K562 (cell line): ENCODE data around the gene MYH3. TPM values are rescaled to one million over a fixed set of nuclear protein-coding genes. Genes with fewer than 3 reads are reported as not detected.

ENCODE experiments used
- ATAC-seq: fragments of 200-7000 bp; cut with Tn5 transposase; 3 replicates; pipeline ENCODE4 v1.9.1; 2020; ENCODE audit warnings: moderate library complexity
- BruUV-seq: library from RNA; stranded (reverse); fragments of 400-500 nt; replicated peaks from 2 replicates; lab custom pipeline; 2021; lab: Mats Ljungman, UMichigan
- CTCF ChIA-PET: fragments of 300-600 bp; formaldehyde crosslinking; extraction: SDS; loops from one replicate; lab custom pipeline; 2021; ENCODE audit warnings: low intra/inter-chr PET ratio; lab: Yijun Ruan, JAX
- POLR2A ChIA-PET: fragments of 300-600, 350-650 bp; sonication (Branson Sonifier 250); formaldehyde crosslinking; extraction: SDS; loops from one replicate; lab custom pipeline; 2021; ENCODE audit warnings: antibody characterized with exemption, inconsistent platforms; lab: Yijun Ruan, JAX
- DNase-seq, 4 experiments: peaks; one replicate each; pipeline versions ENCODE4 v3.0.0 to v3.0.0-alpha.2; 2011 to 2018; ENCODE audit warnings: low spot score in 3 of 4, mixed read lengths in 3 of 4; ENCODE audit errors: extremely low read depth in 1 of 4
- FAIRE-seq: peaks from 2 replicates; lab custom pipeline; 2011; peaks lifted over from hg19 to GRCh38; lab: Jason Lieb, UNC
- H2AFZ ChIP-seq: 2 replicates; pipeline ENCODE4 v1.6.0; 2011; ENCODE audit warnings: low read depth, low read length, control low read depth, inconsistent platforms
- H3K27ac ChIP-seq: fragments of 200-600 bp; 3 replicates; pipeline ENCODE4 v1.8.0; 2011; ENCODE audit warnings: low read depth, mild to moderate bottlenecking, control low read depth, inconsistent platforms, low read length, moderate library complexity, mixed read lengths; ENCODE audit errors: extremely low read depth
- H3K27me3 ChIP-seq, 2 experiments: fragments of 300-600 bp in 1 of 2; 2 replicates in 1 of 2; 3 replicates in 1 of 2; pipeline versions ENCODE4 v1.6.0 to v1.8.0; 2011; ENCODE audit warnings: inconsistent platforms in 2 of 2, low read length in 2 of 2, mild to moderate bottlenecking in 1 of 2, mixed read lengths in 1 of 2, moderate library complexity in 1 of 2; ENCODE audit not compliant: control insufficient read depth in 2 of 2, insufficient read depth in 2 of 2
- H3K36me3 ChIP-seq: fragments of 300-600 bp; 3 replicates; pipeline ENCODE4 v1.8.0; 2011; ENCODE audit warnings: mild to moderate bottlenecking, low read length, inconsistent platforms; ENCODE audit not compliant: control insufficient read depth, insufficient read depth
- H3K4me1 ChIP-seq, 2 experiments: fragments of 200-600 bp in 1 of 2; replicated peaks in 1 of 2; 2 replicates in 1 of 2; 3 replicates in 1 of 2; pipeline versions ENCODE4 v1.5.1 to v1.8.0; 2011; ENCODE audit warnings: inconsistent platforms in 2 of 2, low read length in 2 of 2, mild to moderate bottlenecking in 1 of 2, mixed read lengths in 1 of 2, moderate library complexity in 1 of 2; ENCODE audit not compliant: control insufficient read depth in 2 of 2, insufficient read depth in 2 of 2
- H3K4me2 ChIP-seq: 2 replicates; pipeline ENCODE4 v1.6.1; 2011; ENCODE audit warnings: low read length, control low read depth, inconsistent platforms, mixed read lengths; ENCODE audit not compliant: insufficient read depth
- H3K4me3 ChIP-seq: fragments of 200-600 bp; sonication (generic), shearing (Covaris generic); 2 replicates; pipeline ENCODE4 v1.5.1; 2016; ENCODE audit warnings: control low read depth, inconsistent platforms
- H3K79me2 ChIP-seq: fragments of 200-600 bp; 3 replicates; pipeline ENCODE4 v1.8.0; 2011; ENCODE audit warnings: low read length, inconsistent platforms; ENCODE audit not compliant: control insufficient read depth, insufficient read depth
- H3K9ac ChIP-seq, 2 experiments: 2 replicates each; pipeline versions ENCODE4 v1.6.0 to v1.6.1; 2011; ENCODE audit warnings: low read depth in 2 of 2, low read length in 2 of 2, control low read depth in 1 of 2, inconsistent platforms in 1 of 2, mild to moderate bottlenecking in 1 of 2, mixed read lengths in 1 of 2; ENCODE audit not compliant: insufficient read depth in 1 of 2
- H3K9me1 ChIP-seq: one replicate; pipeline ENCODE4 v1.6.0; 2011; ENCODE audit warnings: inconsistent platforms, mild to moderate bottlenecking, low read length, moderate library complexity; ENCODE audit not compliant: control insufficient read depth, insufficient read depth
- H3K9me3 ChIP-seq: replicated peaks from 2 replicates; pipeline ENCODE4 v1.5.1; 2011; ENCODE audit warnings: low read depth, low read length, inconsistent platforms; ENCODE audit not compliant: control insufficient read depth, insufficient read depth
- H4K20me1 ChIP-seq: replicated peaks from 2 replicates; pipeline ENCODE4 v1.6.1; 2011; ENCODE audit warnings: low read length, inconsistent platforms, mixed read lengths; ENCODE audit not compliant: control insufficient read depth, insufficient read depth
- CXXC5 ChIP-seq: fragments of 250-450 bp; sonication (Bioruptor Pico); IDR thresholded peaks from 2 replicates; pipeline ENCODE4 v1.8.0; 2022; ENCODE audit warnings: inconsistent platforms, mild to moderate bottlenecking, moderate library complexity
- EGR1 ChIP-seq: fragments of 450-650 bp; conservative IDR thresholded peaks from 2 replicates; pipeline ENCODE4 v1.6.1; 2017; ENCODE audit warnings: mild to moderate bottlenecking
- ESRRA ChIP-seq: fragments of 450-650 bp; IDR thresholded peaks from 2 replicates; pipeline ENCODE4 v1.6.1; 2014; ENCODE audit warnings: low read depth, mild to moderate bottlenecking, moderate library complexity, borderline replicate concordance
- FOXJ2 ChIP-seq: fragments of 200-800 bp; sonication (Bioruptor generic); IDR thresholded peaks from 2 replicates; pipeline ENCODE4 v1.6.1; 2016; ENCODE audit warnings: missing genetic modification characterization, missing compliant biosample characterization
- HMG20B ChIP-seq: fragments of 250-450 bp; sonication (Bioruptor Pico); IDR thresholded peaks from 2 replicates; pipeline ENCODE4 v1.5.0; 2021; ENCODE audit warnings: mild to moderate bottlenecking
- ILK ChIP-seq: fragments of 450-650 bp; IDR thresholded peaks from 2 replicates; pipeline ENCODE4 v1.6.1; 2016; ENCODE audit warnings: missing genetic modification characterization, low read depth, mild to moderate bottlenecking, missing compliant biosample characterization, moderate library complexity, borderline replicate concordance
- MTA1 ChIP-seq: fragments of 450-650 bp; IDR thresholded peaks from 2 replicates; pipeline ENCODE4 v1.6.1; 2017; ENCODE audit warnings: borderline replicate concordance
- MYNN ChIP-seq, 2 experiments: sonication (generic); formaldehyde crosslinking in 1 of 2; IDR thresholded peaks; 2 replicates each; pipeline versions ENCODE4 v1.5.0 to v1.6.1; 2016 to 2020; ENCODE audit warnings: antibody characterized with exemption in 1 of 2, missing genetic modification reagents in 1 of 2
- NFIX ChIP-seq: fragments of 250-450 bp; sonication (Bioruptor Pico); IDR thresholded peaks from 2 replicates; pipeline ENCODE4 v1.4.0; 2020; ENCODE audit warnings: low read depth, mild to moderate bottlenecking, moderate library complexity
- RNF2 ChIP-seq: sonication (generic); IDR thresholded peaks from 2 replicates; pipeline ENCODE4 v1.6.1; 2016
- SRSF1 ChIP-seq: fragments of 200-400 bp; formaldehyde crosslinking; IDR thresholded peaks from 2 replicates; pipeline ENCODE4 v1.6.1; 2017; ENCODE audit warnings: mild to moderate bottlenecking, low read depth, low read length, moderate library complexity
- ZNF121 ChIP-seq: sonication (generic); formaldehyde crosslinking; conservative IDR thresholded peaks from 2 replicates; pipeline ENCODE4 v1.8.0; 2022; ENCODE audit warnings: missing genetic modification reagents
- ZNF699 ChIP-seq: fragments of 250-450 bp; sonication (Bioruptor Pico); IDR thresholded peaks from 2 replicates; pipeline ENCODE4 v1.8.0; 2021; ENCODE audit warnings: mild to moderate bottlenecking, moderate library complexity; ENCODE audit not compliant: insufficient replicate concordance
- ZNF75A ChIP-seq: fragments of 450-650 bp; formaldehyde crosslinking; IDR thresholded peaks from 2 replicates; pipeline ENCODE4 v1.4.0; 2020; ENCODE audit warnings: mild to moderate bottlenecking
- ZNF766 ChIP-seq: fragments of 200-800 bp; sonication (Bioruptor generic); conservative IDR thresholded peaks from 2 replicates; pipeline ENCODE4 v1.6.1; 2016; ENCODE audit warnings: missing genetic modification characterization, missing compliant biosample characterization
- WGBS: fragments of 100-300 bp; shearing (Covaris generic); methylation state at CpG from one replicate; pipeline ENCODE4 v1.1.6; 2016; ENCODE audit warnings: low coverage, mixed read lengths; ENCODE audit not compliant: insufficient coverage; ENCODE audit errors: missing lambda C conversion rate; 5-methylcytosine and 5-hydroxymethylcytosine counted together
- in situ Hi-C: fragments of 300-500 bp; cut with MboI; formaldehyde crosslinking; loops from 4 replicates; pipeline ENCODE4 v1.15.0; 2018; ENCODE audit warnings: inconsistent platforms, mixed read lengths
- intact Hi-C: fragments of 100-400 bp; cut with micrococcal nuclease; formaldehyde crosslinking; loops from 2 replicates; pipeline ENCODE4 v1.14.2; 2022
- polyA plus RNA-seq, 8 experiments: library from polyadenylated mRNA; depleted of rRNA in 4 of 8; stranded (reverse) in 5 of 8; unstranded in 3 of 8; fragments of >200 nt; fragmentation: Nextera tagmentation in 2 of 8; fragmentation: Illumina TruSeq in 1 of 8; extraction: Ambion mirVana in 2 of 8; extraction: Trizol in 1 of 8; gene quantifications; 2 replicates each; pipeline versions ENCODE4 v1.2.1 to v1.2.3, GENCODE V29; 2011 to 2014; ENCODE audit warnings: inconsistent platforms in 1 of 8, missing spikeins in 1 of 8
- total RNA-seq, 7 experiments: library from RNA; depleted of rRNA in 6 of 7; stranded (reverse); fragments of >200 nt in 6 of 7; fragmentation: Illumina TruSeq in 2 of 7; extraction: Trizol in 2 of 7; gene quantifications; 2 replicates each; pipeline versions ENCODE4 v1.2.1 to v1.2.3, GENCODE V29; 2011 to 2021; ENCODE audit warnings: low replicate concordance in 1 of 7
- TF ChIP-seq, protein P1 (sequence below): fragments of 250-450 bp; sonication (Bioruptor Pico); IDR thresholded peaks from 2 replicates; pipeline ENCODE4 v1.4.0; 2020
- TF ChIP-seq, protein P2 (sequence below), 3 experiments: fragments of 200-800 bp in 1 of 3; sonication (Bioruptor generic) in 1 of 3; sonication (generic) in 1 of 3; formaldehyde crosslinking in 1 of 3; IDR thresholded peaks; 2 replicates each; pipeline versions ENCODE4 v1.6.1 to v1.8.0; 2016 to 2022; ENCODE audit warnings: mild to moderate bottlenecking in 2 of 3, missing compliant biosample characterization in 2 of 3, missing genetic modification characterization in 2 of 3, missing genetic modification reagents in 1 of 3
- TF ChIP-seq, protein P3 (sequence below): fragments of 450-650 bp; IDR thresholded peaks from one replicate; pipeline ENCODE4 v1.6.1; 2018; ENCODE audit warnings: mild to moderate bottlenecking, moderate library complexity; ENCODE audit not compliant: partially characterized antibody

Gene MYH3
- total and polyA plus RNA-seq, 9 of the 15 experiments (the other 6 are each of a cell fraction or from before 2014, with no cell fraction given): 0.24 to 0.75 (median 0.40) TPM; not detected in 1

DNA sequence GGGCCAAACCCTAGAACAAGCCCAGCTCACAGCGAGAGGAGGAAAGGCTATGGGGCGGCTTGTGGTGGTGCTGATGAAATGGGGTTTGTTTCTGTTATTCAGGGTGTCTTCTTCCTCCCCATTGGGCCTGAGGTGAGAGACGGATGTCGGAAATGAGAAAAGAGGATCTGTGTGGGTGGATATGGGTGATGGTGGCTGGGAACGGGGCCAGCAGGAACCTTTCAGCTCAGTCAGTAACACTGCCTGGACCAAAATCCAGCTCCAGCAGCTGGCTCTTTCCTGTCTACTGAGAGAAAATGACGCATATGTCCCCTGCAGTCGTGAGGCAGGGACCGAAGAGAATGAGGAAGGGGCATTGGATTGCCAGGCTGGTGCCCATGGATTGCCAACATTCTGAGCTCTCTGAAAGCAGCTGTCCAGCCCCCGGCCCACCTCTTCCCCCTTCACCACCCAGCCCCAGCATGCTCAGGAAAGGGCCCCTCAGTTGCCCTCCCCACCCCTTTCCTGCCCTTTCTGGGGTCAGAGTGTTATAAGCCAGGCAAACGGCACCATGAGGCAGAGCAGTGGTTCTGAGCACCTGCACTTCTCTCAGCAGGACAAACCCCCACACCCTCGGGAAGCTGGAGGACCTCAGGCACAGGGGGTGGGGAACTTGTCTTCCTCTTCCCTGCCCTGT, 4.0 kb downstream of the MYH3 start:
- in situ Hi-C loops (no loop called here), intact Hi-C loops (no loop called here)
- Histone ChIP-seq H3K9ac (no peak overlapping the region), H4K20me1 (no peaks in the 10 kb centered on the region), H3K4me2 (no peak overlapping the region), H3K36me3 (no peaks in the 10 kb centered on the region), H3K27me3 (peaks cover 0 to 20% of the 10 kb centered on the region in 2 experiments; a peak in 2 of 5 replicates), H3K27ac (no peak overlapping the region), H3K9me1 (no peaks in the 10 kb centered on the region), H3K4me3 (no peak overlapping the region), H3K9me3 (no peaks in the 10 kb centered on the region), H3K4me1 (no peaks in the 10 kb centered on the region), H3K79me2 (no peaks in the 10 kb centered on the region), H2AFZ (no peak overlapping the region)
- FAIRE-seq (no peak), ATAC-seq (no peak), DNase-seq (no peak)
- CTCF ChIA-PET: no interaction called here
- BruUV-seq: no TSS peak
- TF ChIP-seq FOXJ2 (tag) (no peak), ESRRA (no peak), EGR1 (no peak), ZNF766 (CRISPR knock-in tag) (no peak), SRSF1 (no peak), HMG20B (CRISPR knock-in tag) (no peak), NFIX (no peak), RNF2 (no peak), MTA1 (no peak), ILK (tag) (no peak), CXXC5 (CRISPR knock-in tag) (no peak), ZNF121 (CRISPR knock-in tag) (no peak), MYNN (IDR thresholded peaks at IDR 0.05) (no peak), MYNN (CRISPR knock-in tag; IDR thresholded peaks at IDR 0.05) (no peak), ZNF699 (CRISPR knock-in tag) (no peak), ZNF75A (no peak)
- TF ChIP-seq, protein P1, sequence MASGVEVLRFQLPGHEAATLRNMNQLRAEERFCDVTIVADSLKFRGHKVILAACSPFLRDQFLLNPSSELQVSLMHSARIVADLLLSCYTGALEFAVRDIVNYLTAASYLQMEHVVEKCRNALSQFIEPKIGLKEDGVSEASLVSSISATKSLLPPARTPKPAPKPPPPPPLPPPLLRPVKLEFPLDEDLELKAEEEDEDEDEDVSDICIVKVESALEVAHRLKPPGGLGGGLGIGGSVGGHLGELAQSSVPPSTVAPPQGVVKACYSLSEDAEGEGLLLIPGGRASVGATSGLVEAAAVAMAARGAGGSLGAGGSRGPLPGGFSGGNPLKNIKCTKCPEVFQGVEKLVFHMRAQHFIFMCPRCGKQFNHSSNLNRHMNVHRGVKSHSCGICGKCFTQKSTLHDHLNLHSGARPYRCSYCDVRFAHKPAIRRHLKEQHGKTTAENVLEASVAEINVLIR (CRISPR knock-in tag): no peak
- TF ChIP-seq, protein P2, sequence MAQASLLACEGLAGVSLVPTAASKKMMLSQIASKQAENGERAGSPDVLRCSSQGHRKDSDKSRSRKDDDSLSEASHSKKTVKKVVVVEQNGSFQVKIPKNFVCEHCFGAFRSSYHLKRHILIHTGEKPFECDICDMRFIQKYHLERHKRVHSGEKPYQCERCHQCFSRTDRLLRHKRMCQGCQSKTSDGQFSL (CRISPR knock-in tag; IDR thresholded peaks at IDR 0.05): no peak
- TF ChIP-seq, protein P2 (tag; IDR thresholded peaks at IDR 0.05): no peak
- TF ChIP-seq, protein P3, sequence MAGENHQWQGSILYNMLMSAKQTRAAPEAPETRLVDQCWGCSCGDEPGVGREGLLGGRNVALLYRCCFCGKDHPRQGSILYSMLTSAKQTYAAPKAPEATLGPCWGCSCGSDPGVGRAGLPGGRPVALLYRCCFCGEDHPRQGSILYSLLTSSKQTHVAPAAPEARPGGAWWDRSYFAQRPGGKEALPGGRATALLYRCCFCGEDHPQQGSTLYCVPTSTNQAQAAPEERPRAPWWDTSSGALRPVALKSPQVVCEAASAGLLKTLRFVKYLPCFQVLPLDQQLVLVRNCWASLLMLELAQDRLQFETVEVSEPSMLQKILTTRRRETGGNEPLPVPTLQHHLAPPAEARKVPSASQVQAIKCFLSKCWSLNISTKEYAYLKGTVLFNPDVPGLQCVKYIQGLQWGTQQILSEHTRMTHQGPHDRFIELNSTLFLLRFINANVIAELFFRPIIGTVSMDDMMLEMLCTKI: no peak
- POLR2A ChIA-PET: no interaction called here
- whole genome bisulfite sequencing: 2% methylated on average over 6 of the region's 11 CpGs
